B cell (primary cell): Measurements from ENCODE around the gene ADCY3. TPM values are rescaled to one million over a fixed set of nuclear protein-coding genes. Genes with fewer than 3 reads are reported as not detected.

ENCODE experiments used
- ATAC-seq: fragments of 200-7000 bp; cut with Tn5 transposase; one replicate; pipeline ENCODE4 v1.10.0; 2021; ENCODE audit warnings: low read depth, mild to moderate bottlenecking, moderate number of reproducible peaks, moderate library complexity
- CTCF ChIA-PET: fragments of 350-600 bp; sonication (Branson Sonifier 250); formaldehyde crosslinking; loops from one replicate; lab custom pipeline; 2021; ENCODE audit warnings: antibody characterized with exemption, inconsistent platforms; lab: Charles Lee
- POLR2A ChIA-PET: fragments of 350-600 bp; sonication (Branson Sonifier 250); formaldehyde crosslinking; loops from one replicate; lab custom pipeline; 2021; ENCODE audit warnings: antibody characterized with exemption; lab: Charles Lee
- DNase-seq: peaks from one replicate; pipeline ENCODE4 v3.0.0; 2013
- H2AFZ ChIP-seq: 2 replicates; pipeline ENCODE4 v1.6.1; 2012; ENCODE audit warnings: mild to moderate bottlenecking, low read depth, low read length; ENCODE audit not compliant: insufficient read depth, poor library complexity, severe bottlenecking
- H3K27ac ChIP-seq, 2 donors: 1 replicate in 1 of 2; 2 replicates in 1 of 2; pipeline ENCODE4 v1.5.1; 2012 to 2013; ENCODE audit warnings: low read length in 2 of 2, mild to moderate bottlenecking in 2 of 2, moderate library complexity in 1 of 2
- H3K27me3 ChIP-seq, 4 experiments: fragments of 200-600 bp in 1 of 4; sonication (generic) in 1 of 4; replicated peaks in 1 of 4; 1 replicate in 2 of 4; 2 replicates in 2 of 4; pipeline versions ENCODE4 v1.6.1 to v1.7.0; 2013 to 2016; ENCODE audit warnings: low read length in 3 of 4, mild to moderate bottlenecking in 2 of 4, mixed read lengths in 1 of 4, moderate library complexity in 1 of 4; ENCODE audit not compliant: insufficient read depth in 4 of 4, control insufficient read depth in 3 of 4; ENCODE audit errors: control extremely low read depth in 1 of 4
- H3K36me3 ChIP-seq, 2 experiments: replicated peaks in 1 of 2; 1 replicate in 1 of 2; 2 replicates in 1 of 2; pipeline versions ENCODE4 v1.6.1 to v1.7.1; 2013; ENCODE audit warnings: low read length in 1 of 2; ENCODE audit not compliant: insufficient read depth in 2 of 2, control insufficient read depth in 1 of 2; ENCODE audit errors: control extremely low read depth in 1 of 2, extremely low read depth in 1 of 2
- H3K4me1 ChIP-seq, 2 donors: fragments of 200-600 bp in 1 of 2; sonication (generic) in 1 of 2; 1 replicate in 1 of 2; 2 replicates in 1 of 2; pipeline versions ENCODE4 v1.5.1 to v1.6.1; 2013 to 2017; ENCODE audit warnings: low read length in 2 of 2; ENCODE audit not compliant: control insufficient read depth in 2 of 2, insufficient read depth in 2 of 2
- H3K4me2 ChIP-seq: replicated peaks from 2 replicates; pipeline ENCODE3; 2012; ENCODE audit warnings: mild to moderate bottlenecking, low read depth, low read length; ENCODE audit not compliant: poor library complexity, severe bottlenecking
- H3K4me3 ChIP-seq, 5 experiments: fragments of 200-600 bp in 1 of 5; sonication (generic) in 1 of 5; 1 replicate in 3 of 5; 2 replicates in 2 of 5; pipeline versions ENCODE4 v1.5.1 to v1.7.0; 2011 to 2016; ENCODE audit warnings: low read length in 4 of 5, mild to moderate bottlenecking in 4 of 5, low read depth in 2 of 5, control low read depth in 1 of 5, moderate library complexity in 1 of 5; ENCODE audit not compliant: insufficient read depth in 1 of 5; ENCODE audit errors: control extremely low read depth in 1 of 5, extremely low read depth in 1 of 5
- H3K79me2 ChIP-seq: fragments of 200-600 bp; sonication (generic); one replicate; pipeline ENCODE4 v1.6.0; 2016; ENCODE audit warnings: low read length; ENCODE audit not compliant: control insufficient read depth, insufficient read depth
- H3K9ac ChIP-seq: fragments of 200-600 bp; sonication (generic); 2 replicates; pipeline ENCODE4 v1.6.1; 2017; ENCODE audit warnings: mild to moderate bottlenecking, low read length, moderate library complexity
- H3K9me3 ChIP-seq, 3 donors: one replicate each; pipeline versions ENCODE4 v1.6.1 to v1.7.1; 2013; ENCODE audit warnings: low read length in 2 of 3; ENCODE audit not compliant: control insufficient read depth in 2 of 3, insufficient read depth in 1 of 3; ENCODE audit errors: control extremely low read depth in 1 of 3
- H4K20me1 ChIP-seq: 2 replicates; pipeline ENCODE4 v1.6.0; 2012; ENCODE audit warnings: mild to moderate bottlenecking, low read length; ENCODE audit not compliant: insufficient read depth, control insufficient read depth, poor library complexity, severe bottlenecking
- H3K27ac Mint-ChIP-seq: one replicate; pipeline ENCODE4 v1.8.0; 2021; ENCODE audit warnings: mixed read lengths
- H3K27me3 Mint-ChIP-seq: one replicate; pipeline ENCODE4 v1.8.0; 2021; ENCODE audit warnings: mixed read lengths
- H3K4me1 Mint-ChIP-seq: one replicate; pipeline ENCODE4 v1.8.0; 2021; ENCODE audit warnings: mixed read lengths
- H3K4me3 Mint-ChIP-seq: one replicate; pipeline ENCODE4 v1.8.0; 2021; ENCODE audit warnings: mixed read lengths
- H3K9me3 Mint-ChIP-seq: one replicate; pipeline ENCODE4 v1.8.0; 2022; ENCODE audit warnings: mixed read lengths; ENCODE audit not compliant: insufficient read depth
- EZH2 ChIP-seq: IDR thresholded peaks from 2 replicates; pipeline ENCODE4 v1.6.1; 2012; ENCODE audit warnings: borderline replicate concordance, low read depth, mild to moderate bottlenecking, moderate library complexity, low read length; ENCODE audit not compliant: insufficient read depth, poor library complexity, severe bottlenecking
- WGBS: methylation state at CpG from one replicate; pipeline ENCODE4 v1.1.5; 2013; ENCODE audit warnings: missing lambda C conversion rate; ENCODE audit not compliant: insufficient coverage; 5-methylcytosine and 5-hydroxymethylcytosine counted together
- intact Hi-C: fragments of 100-400 bp; cut with micrococcal nuclease; formaldehyde crosslinking; loops from one replicate; pipeline ENCODE4 v1.10.0; 2022
- polyA plus RNA-seq: library from polyadenylated mRNA; depleted of rRNA; stranded (reverse); fragments of >200 nt; gene quantifications from 2 replicates; pipeline ENCODE4 v1.2.3, GENCODE V29; 2012
- total RNA-seq, 2 donors: library from RNA; stranded (reverse); fragments of 120-200 nt in 1 of 2; gene quantifications; 1 replicate in 1 of 2; 2 replicates in 1 of 2; pipeline versions ENCODE4 v1.2.3 to v1.2.4, GENCODE V29; 2013 to 2022
- TF ChIP-seq, protein P1 (sequence below): fragments of 200-600 bp; IDR thresholded peaks from one replicate; pipeline ENCODE4 v1.8.0; 2022; ENCODE audit warnings: antibody characterized with exemption, mild to moderate bottlenecking

ADCY3 gene
- total and polyA plus RNA-seq, 2 donors (not counting 1 experiment from before 2014, with no cell fraction given), result 48.4 to 73.0 TPM

- H3K4me2 ChIP-seq, result no peak overlapping the region
- no peak overlapping the region for H3K27ac Mint-ChIP-seq
- CTCF ChIA-PET, result no interaction called here
- peaks cover 0 to 26% of the 10 kb centered on the region in 2 experiments for H3K36me3 ChIP-seq
- TF ChIP-seq, protein P1, sequence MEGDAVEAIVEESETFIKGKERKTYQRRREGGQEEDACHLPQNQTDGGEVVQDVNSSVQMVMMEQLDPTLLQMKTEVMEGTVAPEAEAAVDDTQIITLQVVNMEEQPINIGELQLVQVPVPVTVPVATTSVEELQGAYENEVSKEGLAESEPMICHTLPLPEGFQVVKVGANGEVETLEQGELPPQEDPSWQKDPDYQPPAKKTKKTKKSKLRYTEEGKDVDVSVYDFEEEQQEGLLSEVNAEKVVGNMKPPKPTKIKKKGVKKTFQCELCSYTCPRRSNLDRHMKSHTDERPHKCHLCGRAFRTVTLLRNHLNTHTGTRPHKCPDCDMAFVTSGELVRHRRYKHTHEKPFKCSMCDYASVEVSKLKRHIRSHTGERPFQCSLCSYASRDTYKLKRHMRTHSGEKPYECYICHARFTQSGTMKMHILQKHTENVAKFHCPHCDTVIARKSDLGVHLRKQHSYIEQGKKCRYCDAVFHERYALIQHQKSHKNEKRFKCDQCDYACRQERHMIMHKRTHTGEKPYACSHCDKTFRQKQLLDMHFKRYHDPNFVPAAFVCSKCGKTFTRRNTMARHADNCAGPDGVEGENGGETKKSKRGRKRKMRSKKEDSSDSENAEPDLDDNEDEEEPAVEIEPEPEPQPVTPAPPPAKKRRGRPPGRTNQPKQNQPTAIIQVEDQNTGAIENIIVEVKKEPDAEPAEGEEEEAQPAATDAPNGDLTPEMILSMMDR, result no peak
- no peak for TF ChIP-seq EZH2
- no peak overlapping the region for H3K4me3 ChIP-seq
- no peaks in the 10 kb centered on the region for H4K20me1 ChIP-seq
- H3K9me3 Mint-ChIP-seq, result no peaks in the 10 kb centered on the region
- no peak overlapping the region for H3K9ac ChIP-seq
- no peaks in the 10 kb centered on the region for H3K27me3 Mint-ChIP-seq
- no peaks in the 10 kb centered on the region for H3K79me2 ChIP-seq
- H3K27me3 ChIP-seq, result no peaks in the 10 kb centered on the region
- DNase-seq (no peak), ATAC-seq (no peak)
- 93% methylated on average over 22 of the region's 32 CpGs for WGBS
- intact Hi-C loops, result no loop called here
- POLR2A ChIA-PET, result no interaction called here
- H3K27ac ChIP-seq, result no peak overlapping the region
- no peak overlapping the region for H3K4me3 Mint-ChIP-seq
- no peaks in the 10 kb centered on the region for H3K9me3 ChIP-seq
- no peaks in the 10 kb centered on the region for H3K4me1 ChIP-seq
- no peaks in the 10 kb centered on the region for H3K4me1 Mint-ChIP-seq
- no peak overlapping the region for H2AFZ ChIP-seq
Measured at GRCh38 chr2:24833821-24834732, 86.0 kb downstream of the ADCY3 start.
